Activated CD8-positive, alpha-beta memory T cell treated with anti-CD3 and anti-CD28 coated beads, Interleukin-2, amount 50 U/mL, for 4 hours (primary cell): ENCODE measurements around the gene KRTAP10-5.

Experiments
- DNase-seq: peaks from one replicate; pipeline ENCODE4 v3.0.0-alpha.2; 2020

KRTAP10-5 gene

GRCh38 chr21:44548381-44548780 lies 32.0 kb downstream of the KRTAP10-5 start:
- DNase-seq = no peak

- DNase-seq = no peak
Observed at GRCh38 chr21:44547656-44548331, 32.6 kb downstream of the KRTAP10-5 start.

- DNase-seq = no peak
Observed at GRCh38 chr21:44544566-44544965, 35.8 kb downstream of the KRTAP10-5 start.

DNA sequence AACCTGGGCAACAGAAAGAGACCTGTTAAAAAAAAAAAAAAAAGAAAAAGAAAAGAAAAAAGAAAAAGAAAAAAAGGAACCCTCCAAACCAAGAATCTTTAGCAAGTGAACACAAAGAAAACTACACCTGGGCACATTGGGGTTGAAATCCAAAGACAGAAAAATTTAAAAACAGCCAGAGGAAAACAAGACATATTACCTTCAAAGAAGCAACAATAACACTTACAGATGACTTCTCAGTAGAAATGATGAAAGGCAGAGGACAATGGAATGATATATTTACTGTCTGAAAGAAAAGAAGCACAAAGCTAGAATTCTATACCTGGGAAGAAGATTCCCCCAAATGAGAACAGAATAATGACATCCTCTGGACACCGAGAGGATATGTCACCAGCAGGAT lies 37.7 kb downstream of the KRTAP10-5 start:
- DNase-seq = no peak

DNA sequence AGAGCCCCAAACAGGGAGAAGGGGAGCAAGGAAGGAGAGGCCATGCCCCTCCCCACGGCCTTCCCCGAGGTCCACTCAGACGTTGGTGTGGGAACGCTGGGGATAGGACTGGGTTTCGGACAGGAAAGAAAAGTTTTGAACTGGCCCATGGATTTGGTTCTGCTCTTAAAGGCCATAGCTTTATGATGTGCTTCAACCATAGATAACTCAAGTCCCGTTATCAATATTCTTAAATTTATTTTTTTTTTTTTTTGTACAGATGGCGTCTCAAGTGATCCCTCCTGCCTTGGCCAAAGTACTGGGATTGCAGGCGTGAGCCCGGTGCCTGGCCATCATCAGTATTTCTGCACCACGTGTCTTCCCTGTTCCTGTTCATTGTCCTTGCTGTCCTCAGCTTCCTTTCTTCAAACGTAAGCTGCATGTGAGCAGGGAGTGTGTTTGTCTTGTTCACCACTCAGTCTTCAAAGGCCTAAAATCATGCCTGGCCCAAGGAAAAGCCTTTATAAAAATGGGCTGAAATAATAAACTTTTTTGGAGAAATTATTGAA lies 39.6 kb downstream of the KRTAP10-5 start:
- no peak for DNase-seq

DNA sequence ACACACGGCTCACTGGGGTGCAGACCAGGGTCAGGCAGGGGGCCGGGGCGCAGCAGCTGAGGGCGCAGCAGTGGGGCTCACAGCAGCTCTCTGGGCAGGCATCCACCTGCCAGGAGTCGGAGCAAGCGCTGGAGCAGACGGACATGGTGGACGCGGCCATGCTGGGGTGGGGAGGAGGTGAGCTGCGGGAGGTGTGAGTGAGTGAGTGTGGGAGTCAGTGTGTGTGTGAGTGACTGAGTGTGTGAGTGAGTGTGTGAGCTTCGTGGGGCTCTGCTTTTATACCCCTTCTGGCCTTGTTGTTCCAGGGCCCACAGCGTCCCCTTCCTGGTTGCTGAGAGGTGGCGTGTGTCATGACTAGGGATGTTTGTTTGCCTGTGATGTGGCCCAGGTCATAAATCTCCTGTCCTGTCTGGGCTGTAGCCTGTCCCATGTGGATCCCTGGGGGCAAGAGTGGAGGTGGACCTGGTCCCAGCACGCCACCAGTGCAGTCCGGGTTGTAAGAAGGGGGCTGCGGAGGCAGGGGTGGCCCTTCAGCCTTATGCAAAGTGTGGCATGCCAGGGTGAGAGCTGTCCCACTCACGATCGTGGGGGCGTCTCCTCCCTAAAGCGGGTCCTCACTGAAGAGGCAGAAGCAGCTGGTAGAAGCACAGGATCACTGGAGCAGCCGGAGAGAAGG lies 40.3 kb downstream of the KRTAP10-5 start, which contains the start of gene KRTAP10-1:
Gene KRTAP10-1, minus strand, starts transcription at position 205 of the 676 bp plus-strand sequence. Its CDS starts 45 bp downstream, at position 160.
- DNase-seq = no peak

DNA sequence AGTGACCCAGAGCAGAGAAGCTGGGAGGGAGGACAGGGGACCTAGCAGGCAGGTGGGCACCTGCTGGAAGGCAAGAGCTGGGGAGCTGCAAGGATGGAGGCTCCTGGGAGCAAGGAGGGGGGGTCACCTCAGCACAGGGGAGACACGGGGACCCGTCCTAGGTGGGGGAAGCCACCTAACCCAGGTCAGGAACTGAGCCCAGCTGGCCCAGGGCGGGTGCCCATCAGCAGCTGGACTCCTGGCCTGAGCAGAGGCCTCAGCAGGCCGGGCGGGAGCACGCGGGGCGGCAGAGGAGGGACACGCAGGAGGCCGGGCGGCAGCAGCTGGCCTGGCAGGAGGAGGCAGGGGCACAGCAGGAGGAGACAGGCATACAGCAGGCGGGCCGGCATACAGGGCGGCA lies 41.4 kb downstream of the KRTAP10-5 start:
- DNase-seq = no peak

DNA sequence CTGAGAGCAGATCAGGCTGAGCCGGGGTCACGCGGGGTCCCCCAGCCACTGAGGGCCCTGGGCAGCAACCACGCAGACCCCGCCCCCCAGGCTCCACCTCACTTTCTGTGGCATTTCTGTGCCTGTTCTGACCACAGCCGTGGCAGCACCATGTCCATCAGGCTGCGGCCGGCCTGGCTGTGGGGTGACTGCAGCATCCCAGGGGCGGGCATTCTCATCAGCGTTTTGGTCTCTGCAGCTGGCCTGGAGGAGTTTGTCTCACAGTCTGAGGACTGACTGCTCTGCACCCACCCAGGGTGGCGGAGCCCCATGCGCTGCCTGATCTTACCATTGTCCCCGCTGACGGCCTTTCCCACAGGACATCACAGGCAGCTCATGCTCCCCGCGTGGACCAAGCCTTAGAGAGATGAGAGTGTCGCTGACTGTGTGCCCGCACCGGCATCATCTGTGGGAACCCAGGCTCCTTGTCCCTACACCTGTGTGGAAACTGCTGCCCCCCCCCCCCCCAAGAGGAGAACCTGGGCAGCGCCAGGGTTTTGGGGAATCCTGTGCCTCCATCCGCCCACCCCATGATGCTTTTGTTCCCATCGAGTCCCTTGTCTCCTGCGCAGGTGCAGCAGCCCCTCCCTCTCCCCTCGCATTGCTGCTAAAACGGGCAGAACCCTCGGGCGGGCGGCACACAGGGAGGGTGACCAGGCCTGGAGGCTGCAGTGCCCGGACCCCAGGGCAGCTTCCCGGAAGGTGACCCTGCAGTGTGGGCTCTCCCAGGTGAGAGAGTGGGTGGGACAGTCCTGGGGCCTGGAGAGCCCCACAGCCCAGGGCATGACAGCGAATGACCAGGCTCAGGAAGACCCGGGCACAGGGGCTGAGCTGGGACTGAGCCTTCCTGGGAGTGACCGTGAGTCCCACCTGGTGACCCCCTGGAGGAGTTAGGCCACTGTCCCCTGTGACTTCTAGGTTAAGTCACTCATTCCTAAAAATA lies 42.2 kb downstream of the KRTAP10-5 start:
- no peak for DNase-seq

DNA sequence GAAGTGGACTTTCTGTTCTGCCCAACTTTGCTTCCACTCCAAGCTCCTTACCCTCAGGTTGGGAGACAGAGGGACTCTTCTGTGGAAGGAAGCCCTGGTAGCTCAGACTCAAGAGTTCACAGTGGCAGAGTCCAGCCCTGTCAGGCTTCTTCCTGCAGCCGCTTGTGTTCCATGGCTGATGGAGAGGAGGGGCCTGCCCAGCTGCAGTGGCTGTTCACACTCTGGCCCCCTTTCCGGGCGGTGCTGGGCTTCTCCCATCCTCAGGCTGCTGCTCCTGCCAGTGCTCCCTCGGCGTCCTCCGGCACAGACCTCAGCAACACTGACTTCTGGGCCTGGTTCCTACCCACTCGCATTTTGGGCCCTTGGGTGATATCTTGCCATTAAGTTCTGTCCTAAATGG lies 44.4 kb downstream of the KRTAP10-5 start:
- DNase-seq = no peak

- DNase-seq = no peak
Observed at GRCh38 chr21:44534688-44535087, 45.7 kb downstream of the KRTAP10-5 start.

DNA sequence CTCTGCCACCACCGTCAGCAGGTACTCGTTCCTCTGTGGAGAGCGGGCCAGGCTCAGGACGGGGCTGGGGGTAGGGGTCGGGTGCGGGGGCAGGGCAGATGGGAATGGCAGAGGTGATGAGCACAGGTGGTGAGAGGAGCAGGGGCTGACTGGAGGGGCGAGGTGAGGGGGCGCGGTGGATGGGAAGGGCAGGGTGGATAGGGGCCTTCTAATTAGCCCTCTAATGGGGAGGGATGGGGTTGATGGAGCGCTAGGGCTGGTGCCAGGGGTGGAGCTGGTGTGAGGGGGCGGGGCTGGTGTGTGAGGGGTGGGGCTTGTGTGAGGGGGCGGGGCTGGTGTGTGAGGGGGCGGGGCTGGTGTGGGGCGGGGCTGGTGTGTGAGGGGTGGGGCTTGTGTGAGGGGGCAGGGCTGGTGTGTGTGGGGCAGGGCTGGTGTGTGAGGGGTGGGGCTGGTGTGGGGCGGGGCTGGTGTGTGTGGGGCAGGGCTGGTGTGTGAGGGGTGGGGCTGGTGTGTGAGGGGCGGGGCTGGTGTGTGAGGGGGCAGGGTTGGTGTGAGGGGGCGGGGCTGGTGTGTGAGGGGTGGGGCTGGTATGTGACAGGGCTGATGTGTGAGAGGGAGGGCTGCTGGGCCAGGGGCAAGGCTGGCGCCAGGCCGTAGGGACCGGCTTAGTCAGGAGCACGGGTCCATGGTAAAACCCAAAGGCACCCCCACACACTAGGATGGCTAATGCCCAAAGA lies 46.3 kb downstream of the KRTAP10-5 start:
- no peak for DNase-seq

DNA sequence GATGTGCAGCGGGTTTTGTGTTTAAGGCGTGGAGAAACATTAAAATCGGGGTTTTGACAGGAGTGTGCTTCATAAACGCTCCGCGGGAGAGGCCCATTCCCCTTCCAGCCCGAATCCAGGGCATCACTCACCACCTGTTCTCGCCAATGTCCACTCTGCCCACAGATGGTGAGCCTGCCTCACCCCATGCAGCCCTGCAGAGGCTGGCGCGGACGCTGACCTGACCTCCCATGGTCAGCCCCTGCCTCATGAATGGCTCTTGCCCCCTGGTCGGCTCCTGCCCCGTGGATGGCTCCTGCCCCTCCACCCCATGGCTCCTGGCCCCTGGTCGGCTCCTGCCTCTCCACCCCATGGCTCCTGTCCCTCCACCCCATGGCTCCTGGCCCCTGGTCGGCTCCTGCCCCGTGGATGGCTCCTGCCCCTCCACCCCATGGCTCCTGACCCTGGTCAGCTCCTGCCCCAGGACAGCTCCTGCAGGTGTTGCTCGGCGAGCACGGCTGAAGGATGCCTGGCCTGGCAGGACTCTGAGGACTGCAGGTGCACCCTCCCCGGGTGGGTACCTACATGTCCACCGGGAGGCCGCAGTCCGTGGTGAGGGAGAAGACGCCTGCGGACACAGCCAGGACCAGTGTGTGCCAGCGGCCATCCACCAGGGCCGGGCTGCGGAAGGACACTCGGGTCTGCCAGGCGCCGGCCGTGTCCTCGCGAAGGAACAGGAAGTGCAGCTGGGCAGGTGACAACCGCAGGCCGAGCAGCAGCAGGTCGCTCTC lies 47.1 kb downstream of the KRTAP10-5 start:
- peak; percentile 12 for DNase-seq

GRCh38 chr21:44532712-44533111 lies 47.7 kb downstream of the KRTAP10-5 start:
- DNase-seq = no peak

- no peak for DNase-seq
Observed at GRCh38 chr21:44531606-44532564, 48.5 kb downstream of the KRTAP10-5 start.

DNA sequence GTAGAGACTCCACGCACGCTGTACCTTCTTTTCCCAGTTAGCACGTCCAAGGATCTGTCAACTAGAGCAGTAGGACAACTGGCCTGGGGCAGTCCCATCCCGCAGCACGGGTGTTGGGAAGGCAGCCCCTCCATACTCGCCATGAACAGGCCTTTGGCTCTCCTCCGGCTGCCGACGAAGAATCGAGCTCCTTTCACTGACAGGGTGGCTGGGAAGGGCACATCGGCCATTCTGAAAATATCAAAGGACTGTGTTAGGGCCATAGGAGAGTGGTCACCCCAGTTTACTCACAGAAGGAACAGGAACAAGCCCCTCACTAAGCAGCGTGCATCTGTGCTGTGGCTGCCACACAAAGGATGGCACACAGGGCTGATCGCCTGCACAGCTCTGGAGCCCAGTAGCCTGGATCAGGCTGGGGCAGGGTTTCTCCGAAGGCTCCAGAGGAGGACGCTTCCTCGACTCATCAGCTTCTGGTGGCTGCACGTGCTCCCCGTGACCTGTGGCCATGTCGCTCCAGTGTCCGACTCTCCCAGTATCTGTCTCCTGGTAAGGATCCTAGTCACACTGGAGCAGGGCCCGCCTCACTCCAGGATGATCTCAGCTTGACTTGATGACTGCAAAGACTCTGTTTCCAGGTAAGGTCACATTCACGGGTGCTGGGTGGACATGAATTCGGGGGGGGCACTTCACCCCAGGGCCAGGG lies 49.4 kb downstream of the KRTAP10-5 start:
- no peak for DNase-seq

DNA sequence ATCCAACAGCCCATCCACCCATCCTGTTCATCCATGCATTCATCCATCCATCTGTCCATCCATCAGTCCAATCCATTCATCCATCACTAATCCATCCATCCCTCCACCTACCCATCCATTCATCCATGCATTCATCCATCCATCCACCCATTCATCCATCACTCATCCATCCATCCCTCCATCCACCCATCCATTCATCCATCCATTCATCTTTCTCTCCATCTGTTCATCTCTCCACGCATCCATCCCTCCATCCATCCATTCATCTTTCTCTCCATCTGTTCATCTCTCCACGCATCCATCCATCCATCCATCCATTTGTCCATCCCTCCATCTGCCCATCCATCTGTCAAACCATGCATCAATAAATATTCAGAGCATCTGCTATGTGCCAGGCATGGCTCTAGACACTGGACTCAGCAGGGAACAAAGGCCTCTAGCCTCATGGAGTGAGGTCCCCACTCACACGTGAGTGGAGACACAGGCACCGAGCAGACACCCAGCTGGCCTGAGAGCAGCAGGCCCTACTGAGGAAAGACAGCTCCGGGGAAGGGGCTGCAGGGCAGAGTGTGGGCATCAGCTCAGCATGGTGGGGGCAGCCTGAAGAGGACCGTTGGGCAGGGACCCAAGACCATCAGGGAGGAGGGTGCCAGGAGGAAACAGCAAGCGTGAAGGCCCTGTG lies 50.0 kb downstream of the KRTAP10-5 start:
- DNase-seq = no peak

DNA sequence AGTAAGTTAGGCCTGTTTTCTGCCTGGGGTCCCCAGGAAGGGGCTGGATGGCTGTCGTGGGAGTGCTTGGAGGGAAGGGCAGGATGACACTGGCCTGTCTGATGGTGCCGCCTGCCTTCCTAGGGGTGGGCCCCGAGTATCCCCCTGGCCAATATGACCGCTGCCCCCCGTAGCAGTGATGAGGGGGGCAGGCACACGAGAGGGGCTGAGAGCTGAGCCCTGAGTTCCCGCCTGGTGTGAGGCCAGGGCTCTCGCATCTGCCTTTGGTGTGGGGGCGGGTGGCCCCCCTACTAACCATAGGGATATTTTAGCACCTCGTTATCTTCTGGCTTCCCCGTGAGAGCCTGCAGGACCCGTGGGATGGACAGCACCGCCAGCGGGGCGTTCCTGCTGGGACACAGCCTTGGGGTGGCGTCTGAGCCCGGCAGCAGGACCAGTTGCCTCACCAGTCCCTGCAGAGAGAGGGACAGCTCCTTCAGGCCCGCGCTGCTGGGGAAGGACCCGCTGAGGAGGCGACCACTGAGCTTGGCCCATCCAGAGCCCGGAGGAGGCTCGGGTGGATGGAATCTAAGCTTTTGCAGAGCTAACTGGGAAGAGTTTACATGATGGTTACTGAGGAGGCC lies 50.8 kb downstream of the KRTAP10-5 start:
- DNase-seq = no peak
